HT1080 (cell line): ENCODE results near the gene PHAF1. TPM values are rescaled to one million over a fixed set of nuclear protein-coding genes. Genes with fewer than 3 reads are reported as not detected.
A peak's percentile ranks its signal among the peaks of the same experiment; 100 is the strongest.

Experiments
- DNase-seq: peaks from one replicate; pipeline ENCODE4 v3.0.0-alpha.2; 2015; ENCODE audit warnings: low read depth
- polyA plus RNA-seq, 2 experiments: library from polyadenylated mRNA; depleted of rRNA; stranded (reverse); fragments of >200 nt; gene quantifications; 2 replicates each; pipeline ENCODE4 v1.2.3, GENCODE V29; 2015
- total RNA-seq: library from RNA; depleted of rRNA; stranded (reverse); fragments of >200 nt; shearing (Covaris generic); gene quantifications from 2 replicates; pipeline ENCODE4 v1.2.3, GENCODE V29; 2014; rRNA removed

The PHAF1 gene
- total RNA-seq, result 12.1 and 23.8 TPM in 2 replicates
- 16.1 and 16.8 TPM in 2 replicates for polyA plus RNA-seq (2015; cell fraction: cytosol; rRNA removed)
- 20.7 and 24.4 TPM in 2 replicates for polyA plus RNA-seq (2015; cell fraction: nucleus; rRNA removed)

- DNase-seq, result peak; percentile 88
Measured at GRCh38 chr16:67109407-67110135, at the start of gene PHAF1. Gene PHAF1 (plus strand): TSS chr16:67109941. CDS start chr16:67110176, 235 bp downstream.

GRCh38 chr16:67063008-67063407 lies 46.7 kb upstream of the PHAF1 start:
- no peak for DNase-seq

- DNase-seq, result peak; percentile 3
Measured at GRCh38 chr16:67068212-67068753, 41.5 kb upstream of the PHAF1 start.

- no peak for DNase-seq
Measured at GRCh38 chr16:67071476-67072048, 38.2 kb upstream of the PHAF1 start.

GRCh38 chr16:67075331-67075730 lies 34.4 kb upstream of the PHAF1 start:
- DNase-seq, result no peak

- no peak for DNase-seq
Measured at GRCh38 chr16:67077871-67078270, 31.9 kb upstream of the PHAF1 start.

- DNase-seq, result no peak
Measured at GRCh38 chr16:67082100-67082499, 27.6 kb upstream of the PHAF1 start.

- no peak for DNase-seq
Measured at GRCh38 chr16:67082891-67083290, 26.9 kb upstream of the PHAF1 start.

GRCh38 chr16:67084345-67085028 lies 25.3 kb upstream of the PHAF1 start:
- DNase-seq, result no peak

GRCh38 chr16:67086822-67087221 lies 22.9 kb upstream of the PHAF1 start:
- no peak for DNase-seq

- no peak for DNase-seq
Measured at GRCh38 chr16:67087291-67087690, 22.4 kb upstream of the PHAF1 start.

GRCh38 chr16:67087803-67088202 lies 21.9 kb upstream of the PHAF1 start:
- no peak for DNase-seq

GRCh38 chr16:67088551-67088950 lies 21.2 kb upstream of the PHAF1 start:
- no peak for DNase-seq

GRCh38 chr16:67089101-67089500 lies 20.6 kb upstream of the PHAF1 start:
- DNase-seq, result no peak

- DNase-seq, result no peak
Measured at GRCh38 chr16:67091906-67092566, 17.7 kb upstream of the PHAF1 start.

GRCh38 chr16:67093098-67093726 lies 16.5 kb upstream of the PHAF1 start:
- no peak for DNase-seq

GRCh38 chr16:67098599-67098998 lies 11.1 kb upstream of the PHAF1 start:
- DNase-seq, result no peak

- no peak for DNase-seq
Measured at GRCh38 chr16:67100569-67101310, 9.0 kb upstream of the PHAF1 start.

GRCh38 chr16:67101311-67102082 lies 8.2 kb upstream of the PHAF1 start:
- DNase-seq, result peak; percentile 31
